NCI-H146 treated with DMSO at 0.1 percent for 48 hours (cell line): ENCODE data around the gene ANAPC1.
"Not testable (repeated sequence)": the region's sequence is repeated elsewhere in the genome, so short reads cannot be mapped to it uniquely, and the experiment has no call there.

Experiments used
- DNase-seq: peaks from one replicate; lab custom pipeline; 2025; ENCODE audit not compliant: unreplicated experiment; lab: John Stamatoyannopoulos, UW

Gene ANAPC1

GRCh38 chr2:111904726-111905474 lies 20.9 kb upstream of the ANAPC1 start:
- no peak for DNase-seq

GRCh38 chr2:111903930-111904439 lies 20.0 kb upstream of the ANAPC1 start:
- no peak for DNase-seq

GRCh38 chr2:111903516-111903915 lies 19.5 kb upstream of the ANAPC1 start:
- no peak for DNase-seq

- no peak for DNase-seq
These were observed 16.9 kb upstream of the ANAPC1 start for GRCh38 chr2:111900859-111901258.

GRCh38 chr2:111898703-111899514 lies 14.9 kb upstream of the ANAPC1 start:
- DNase-seq: no peak

GRCh38 chr2:111897924-111898702 lies 14.1 kb upstream of the ANAPC1 start, which contains the start of gene MERTK:
Gene MERTK (plus strand): TSS chr2:111898607. CDS start chr2:111898736, 129 bp downstream.
- DNase-seq: peak; percentile 77

- DNase-seq: no peak
These were observed 13.6 kb upstream of the ANAPC1 start for GRCh38 chr2:111897630-111897923.

- no peak for DNase-seq
These were observed 12.6 kb upstream of the ANAPC1 start for GRCh38 chr2:111896576-111896975.

- DNase-seq: no peak
These were observed 12.0 kb upstream of the ANAPC1 start for GRCh38 chr2:111896024-111896423.

GRCh38 chr2:111884592-111884964 lies 585 bp upstream of the ANAPC1 start:
- no peak for DNase-seq

- DNase-seq: not testable (repeated sequence)
These were observed 11.2 kb downstream of the ANAPC1 start for GRCh38 chr2:111872806-111873205.

GRCh38 chr2:111865124-111865523 lies 18.9 kb downstream of the ANAPC1 start:
- not testable (repeated sequence) for DNase-seq

GRCh38 chr2:111860005-111860404 lies 24.0 kb downstream of the ANAPC1 start:
- DNase-seq: not testable (repeated sequence)

- DNase-seq: not testable (repeated sequence)
These were observed 31.4 kb downstream of the ANAPC1 start for GRCh38 chr2:111852544-111852943.

- not testable (repeated sequence) for DNase-seq
These were observed 33.3 kb downstream of the ANAPC1 start for GRCh38 chr2:111850646-111851045.

- peak; percentile 17 for DNase-seq
These were observed 44.2 kb downstream of the ANAPC1 start for GRCh38 chr2:111839625-111840282.

- not testable (repeated sequence) for DNase-seq
These were observed 45.0 kb downstream of the ANAPC1 start for GRCh38 chr2:111838992-111839391.

GRCh38 chr2:111834221-111834620 lies 49.8 kb downstream of the ANAPC1 start:
- not testable (repeated sequence) for DNase-seq

- not testable (repeated sequence) for DNase-seq
These were observed 53.5 kb downstream of the ANAPC1 start for GRCh38 chr2:111830479-111830878.

GRCh38 chr2:111828217-111828766 lies 55.7 kb downstream of the ANAPC1 start:
- not testable (repeated sequence) for DNase-seq
